GM18873 (cell line): Measurements from ENCODE around the gene PTPN11.
"Not testable (repeated sequence)": the region's sequence is repeated elsewhere in the genome, so short reads cannot be mapped to it uniquely, and the experiment has no call there.

Experiments
- ATAC-seq: cut with Tn5 transposase; IDR thresholded peaks from one replicate; pipeline ENCODE4 v1.9.1; 2021; ENCODE audit warnings: mild to moderate bottlenecking, moderate library complexity, moderate number of reproducible peaks; ENCODE audit not compliant: unreplicated experiment, low FRiP score

The PTPN11 gene

GRCh38 chr12:112503512-112503911 lies 84.8 kb downstream of the PTPN11 start:
- ATAC-seq = no peak

- ATAC-seq = no peak
Measured at GRCh38 chr12:112506513-112507166, 87.9 kb downstream of the PTPN11 start.

GRCh38 chr12:112513471-112513870 lies 94.7 kb downstream of the PTPN11 start:
- ATAC-seq = no peak

GRCh38 chr12:112514456-112514855 lies 95.7 kb downstream of the PTPN11 start:
- no peak for ATAC-seq

GRCh38 chr12:112514926-112515642 lies 96.3 kb downstream of the PTPN11 start:
- no peak for ATAC-seq

GRCh38 chr12:112515868-112516267 lies 97.1 kb downstream of the PTPN11 start:
- ATAC-seq = no peak

- ATAC-seq = no peak
Measured at GRCh38 chr12:112517730-112518364, 99.1 kb downstream of the PTPN11 start.

- ATAC-seq = no peak
Measured at GRCh38 chr12:112518365-112518735, 99.6 kb downstream of the PTPN11 start.

GRCh38 chr12:112519841-112520340 lies 101.1 kb downstream of the PTPN11 start:
- not testable (repeated sequence) for ATAC-seq

- ATAC-seq = no peak
Measured at GRCh38 chr12:112523856-112524255, 105.1 kb downstream of the PTPN11 start.

- no peak for ATAC-seq
Measured at GRCh38 chr12:112524269-112524668, 105.5 kb downstream of the PTPN11 start.

- ATAC-seq = no peak
Measured at GRCh38 chr12:112524676-112525425, 106.1 kb downstream of the PTPN11 start.

GRCh38 chr12:112525426-112525809 lies 106.7 kb downstream of the PTPN11 start:
- no peak for ATAC-seq

GRCh38 chr12:112527082-112527481 lies 108.3 kb downstream of the PTPN11 start:
- ATAC-seq = no peak

- ATAC-seq = no peak
Measured at GRCh38 chr12:112527501-112527900, 108.8 kb downstream of the PTPN11 start.

GRCh38 chr12:112528521-112528920 lies 109.8 kb downstream of the PTPN11 start:
- no peak for ATAC-seq

GRCh38 chr12:112530941-112531340 lies 112.2 kb downstream of the PTPN11 start:
- no peak for ATAC-seq

GRCh38 chr12:112532106-112532505 lies 113.4 kb downstream of the PTPN11 start:
- no peak for ATAC-seq

GRCh38 chr12:112533528-112533927 lies 114.8 kb downstream of the PTPN11 start:
- no peak for ATAC-seq

- ATAC-seq = no peak
Measured at GRCh38 chr12:112535017-112535416, 116.3 kb downstream of the PTPN11 start.
